GM18867 (cell line): ENCODE measurements around the gene ALAD.
"Not testable (repeated sequence)": the region's sequence is repeated elsewhere in the genome, so short reads cannot be mapped to it uniquely, and the experiment has no call there.

Source experiments
- ATAC-seq: cut with Tn5 transposase; IDR thresholded peaks from one replicate; pipeline ENCODE4 v1.9.1; 2021; ENCODE audit warnings: mild to moderate bottlenecking, moderate library complexity; ENCODE audit not compliant: unreplicated experiment

ALAD gene

GRCh38 chr9:113399646-113400200 lies 1.4 kb downstream of the ALAD start:
- ATAC-seq: no peak

- ATAC-seq: no peak
These were observed 2.3 kb downstream of the ALAD start for GRCh38 chr9:113398796-113399195.

GRCh38 chr9:113397203-113397631 lies 3.9 kb downstream of the ALAD start:
- ATAC-seq: no peak

GRCh38 chr9:113395000-113395861 lies 5.9 kb downstream of the ALAD start:
- no peak for ATAC-seq

- ATAC-seq: no peak
These were observed 7.8 kb downstream of the ALAD start for GRCh38 chr9:113393281-113393680.

- no peak for ATAC-seq
These were observed 9.2 kb downstream of the ALAD start for GRCh38 chr9:113391917-113392316.

GRCh38 chr9:113390192-113390960 lies 10.7 kb downstream of the ALAD start:
- no peak for ATAC-seq

- ATAC-seq: no peak
These were observed 11.6 kb downstream of the ALAD start for GRCh38 chr9:113389451-113389850.

- no peak for ATAC-seq
These were observed 12.3 kb downstream of the ALAD start for GRCh38 chr9:113388833-113389232.

- ATAC-seq: no peak
These were observed 13.4 kb downstream of the ALAD start for GRCh38 chr9:113387560-113388230.

- no peak for ATAC-seq
These were observed 14.3 kb downstream of the ALAD start for GRCh38 chr9:113386571-113387393.

- no peak for ATAC-seq
These were observed 19.1 kb downstream of the ALAD start for GRCh38 chr9:113381909-113382411.

GRCh38 chr9:113381441-113381840 lies 19.6 kb downstream of the ALAD start:
- not testable (repeated sequence) for ATAC-seq

- peak; percentile 43 for ATAC-seq
These were observed 20.2 kb downstream of the ALAD start for GRCh38 chr9:113380869-113381378.

- ATAC-seq: not testable (repeated sequence)
These were observed 21.3 kb downstream of the ALAD start for GRCh38 chr9:113379829-113380210.

GRCh38 chr9:113379094-113379828 lies 21.8 kb downstream of the ALAD start:
- not testable (repeated sequence) for ATAC-seq

GRCh38 chr9:113376634-113377567 lies 24.2 kb downstream of the ALAD start, which contains the start of gene HDHD3:
Gene HDHD3 (minus strand): TSS chr9:113376986. CDS start chr9:113374354, 2,632 bp downstream.
- ATAC-seq: peak; percentile 90
